ENCODE results near the gene HMCES. TPM values are rescaled to one million over a fixed set of nuclear protein-coding genes. Genes with fewer than 3 reads are reported as not detected.
A peak's percentile ranks its signal among the peaks of the same experiment; 100 is the strongest.

Gene HMCES, protein sequence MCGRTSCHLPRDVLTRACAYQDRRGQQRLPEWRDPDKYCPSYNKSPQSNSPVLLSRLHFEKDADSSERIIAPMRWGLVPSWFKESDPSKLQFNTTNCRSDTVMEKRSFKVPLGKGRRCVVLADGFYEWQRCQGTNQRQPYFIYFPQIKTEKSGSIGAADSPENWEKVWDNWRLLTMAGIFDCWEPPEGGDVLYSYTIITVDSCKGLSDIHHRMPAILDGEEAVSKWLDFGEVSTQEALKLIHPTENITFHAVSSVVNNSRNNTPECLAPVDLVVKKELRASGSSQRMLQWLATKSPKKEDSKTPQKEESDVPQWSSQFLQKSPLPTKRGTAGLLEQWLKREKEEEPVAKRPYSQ
- total RNA-seq: 18.0 and 29.4 TPM in 2 replicates

DNA sequence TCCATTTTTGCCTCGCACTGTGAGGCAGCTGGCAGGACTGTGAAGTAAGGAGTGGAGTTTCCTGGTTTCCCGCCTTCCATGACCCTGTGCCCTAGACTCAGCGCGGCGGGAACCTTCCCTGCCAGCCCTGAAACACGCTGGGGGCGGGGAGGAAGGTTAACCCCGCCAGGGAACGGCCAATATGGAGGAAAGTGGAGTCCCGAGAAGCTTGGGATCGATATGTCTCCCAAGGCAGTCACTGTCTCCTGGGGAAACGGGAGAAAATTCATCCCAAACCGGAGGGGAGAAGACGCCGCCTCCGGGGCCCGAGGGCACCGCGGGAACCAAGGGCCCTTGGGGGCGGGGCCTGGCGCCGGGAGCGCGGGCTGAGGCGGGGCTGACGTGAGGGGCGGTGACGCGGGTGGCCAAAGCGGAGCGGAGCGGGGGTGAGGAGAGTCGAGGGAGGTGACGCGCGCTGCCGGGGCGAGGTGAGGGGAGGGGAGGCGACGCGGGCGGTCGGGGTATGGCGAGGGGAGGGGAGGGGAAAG is at the start of gene HMCES:
Gene HMCES (plus strand): TSS at position 432 of the 527 bp plus-strand sequence. CDS start 863 bp downstream, outside the sequence.
- peak within 1 kb of the TSS; percentile 82 for H3K4me3 ChIP-seq (ENCODE audit: low read depth, low read length)
- peak; percentile 91 for DNase-seq (ENCODE audit: low read depth)
- TF ChIP-seq, protein P1, sequence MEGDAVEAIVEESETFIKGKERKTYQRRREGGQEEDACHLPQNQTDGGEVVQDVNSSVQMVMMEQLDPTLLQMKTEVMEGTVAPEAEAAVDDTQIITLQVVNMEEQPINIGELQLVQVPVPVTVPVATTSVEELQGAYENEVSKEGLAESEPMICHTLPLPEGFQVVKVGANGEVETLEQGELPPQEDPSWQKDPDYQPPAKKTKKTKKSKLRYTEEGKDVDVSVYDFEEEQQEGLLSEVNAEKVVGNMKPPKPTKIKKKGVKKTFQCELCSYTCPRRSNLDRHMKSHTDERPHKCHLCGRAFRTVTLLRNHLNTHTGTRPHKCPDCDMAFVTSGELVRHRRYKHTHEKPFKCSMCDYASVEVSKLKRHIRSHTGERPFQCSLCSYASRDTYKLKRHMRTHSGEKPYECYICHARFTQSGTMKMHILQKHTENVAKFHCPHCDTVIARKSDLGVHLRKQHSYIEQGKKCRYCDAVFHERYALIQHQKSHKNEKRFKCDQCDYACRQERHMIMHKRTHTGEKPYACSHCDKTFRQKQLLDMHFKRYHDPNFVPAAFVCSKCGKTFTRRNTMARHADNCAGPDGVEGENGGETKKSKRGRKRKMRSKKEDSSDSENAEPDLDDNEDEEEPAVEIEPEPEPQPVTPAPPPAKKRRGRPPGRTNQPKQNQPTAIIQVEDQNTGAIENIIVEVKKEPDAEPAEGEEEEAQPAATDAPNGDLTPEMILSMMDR (IDR thresholded peaks at IDR 0.05; ENCODE audit: insufficient read depth, low read depth, low read length): no peak

DNA sequence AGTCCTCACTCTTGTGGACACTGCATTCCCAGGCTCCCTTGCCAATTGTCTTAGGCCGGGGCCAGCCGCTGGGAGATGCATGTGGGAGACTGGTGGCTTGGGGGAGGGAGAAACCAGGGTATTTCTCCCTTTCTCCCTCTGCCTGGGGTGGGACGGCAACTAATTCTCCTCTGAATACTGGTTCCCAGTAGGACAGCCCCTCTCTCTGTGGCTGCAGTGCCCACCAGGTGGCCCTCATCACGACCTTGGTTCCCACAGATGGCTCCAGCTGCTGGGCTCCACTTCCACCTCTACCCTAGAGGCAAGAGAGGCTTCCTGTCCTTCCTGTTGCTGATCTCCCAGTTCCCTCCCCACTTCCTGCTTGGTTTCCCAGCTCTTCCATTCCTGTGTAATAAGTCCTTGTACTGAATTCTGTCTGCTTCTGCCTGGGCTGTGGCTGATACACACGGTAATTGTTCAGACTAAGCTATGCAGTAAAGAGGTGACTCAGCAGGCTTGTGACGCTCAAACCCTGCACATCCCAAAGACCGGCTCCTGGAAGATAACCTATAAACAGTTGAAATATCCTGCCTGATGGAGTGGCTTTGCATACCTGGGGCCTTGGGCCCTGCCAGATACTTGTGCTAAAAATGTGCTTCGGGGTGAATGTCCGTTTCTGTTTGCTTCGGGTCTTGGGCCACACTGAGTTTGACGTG is 49.6 kb upstream of the HMCES start:
- TF ChIP-seq, protein P1 (IDR thresholded peaks at IDR 0.05; ENCODE audit: insufficient read depth, low read depth, low read length): peak; percentile 7
- H3K4me3 ChIP-seq (ENCODE audit: low read depth, low read length): no peak overlapping the region
- DNase-seq (ENCODE audit: low read depth): peak; percentile 80

DNA sequence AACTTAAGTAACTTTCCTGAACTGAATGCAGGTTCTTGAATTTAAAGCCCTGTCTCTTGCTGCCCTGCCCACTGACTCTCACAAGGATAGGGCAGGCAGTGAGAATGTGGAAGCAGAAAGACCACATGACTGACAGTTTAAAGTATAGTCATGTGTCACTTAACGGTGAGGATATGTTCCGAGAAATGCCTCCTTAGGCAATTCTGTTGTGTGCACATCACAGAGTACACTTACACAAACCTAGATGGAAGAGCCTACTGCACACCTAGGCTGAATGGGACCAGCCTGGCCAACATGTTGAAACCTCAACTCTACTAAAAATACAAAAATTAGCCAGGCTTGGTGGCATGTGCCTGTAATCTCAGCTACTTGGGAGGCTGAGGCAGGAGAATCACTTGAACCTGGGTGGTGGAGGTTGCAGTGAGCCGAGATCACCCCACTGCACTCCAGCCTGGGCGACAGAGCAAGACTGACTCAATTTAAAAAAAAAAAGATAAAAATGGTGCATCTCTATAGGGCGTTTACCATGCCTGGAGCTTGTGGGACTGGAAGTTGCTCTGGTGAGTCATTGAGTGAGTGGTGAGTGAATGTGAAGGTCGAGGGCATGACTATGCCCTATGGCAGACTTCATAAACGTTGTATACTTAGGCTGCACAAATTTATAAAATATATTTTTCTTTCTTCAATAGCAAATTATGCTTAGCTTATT is 48.2 kb upstream of the HMCES start:
- TF ChIP-seq, protein P1 (IDR thresholded peaks at IDR 0.05; ENCODE audit: insufficient read depth, low read depth, low read length): no peak
- DNase-seq (ENCODE audit: low read depth): peak; percentile 76
- H3K4me3 ChIP-seq (ENCODE audit: low read depth, low read length): no peak overlapping the region

DNA sequence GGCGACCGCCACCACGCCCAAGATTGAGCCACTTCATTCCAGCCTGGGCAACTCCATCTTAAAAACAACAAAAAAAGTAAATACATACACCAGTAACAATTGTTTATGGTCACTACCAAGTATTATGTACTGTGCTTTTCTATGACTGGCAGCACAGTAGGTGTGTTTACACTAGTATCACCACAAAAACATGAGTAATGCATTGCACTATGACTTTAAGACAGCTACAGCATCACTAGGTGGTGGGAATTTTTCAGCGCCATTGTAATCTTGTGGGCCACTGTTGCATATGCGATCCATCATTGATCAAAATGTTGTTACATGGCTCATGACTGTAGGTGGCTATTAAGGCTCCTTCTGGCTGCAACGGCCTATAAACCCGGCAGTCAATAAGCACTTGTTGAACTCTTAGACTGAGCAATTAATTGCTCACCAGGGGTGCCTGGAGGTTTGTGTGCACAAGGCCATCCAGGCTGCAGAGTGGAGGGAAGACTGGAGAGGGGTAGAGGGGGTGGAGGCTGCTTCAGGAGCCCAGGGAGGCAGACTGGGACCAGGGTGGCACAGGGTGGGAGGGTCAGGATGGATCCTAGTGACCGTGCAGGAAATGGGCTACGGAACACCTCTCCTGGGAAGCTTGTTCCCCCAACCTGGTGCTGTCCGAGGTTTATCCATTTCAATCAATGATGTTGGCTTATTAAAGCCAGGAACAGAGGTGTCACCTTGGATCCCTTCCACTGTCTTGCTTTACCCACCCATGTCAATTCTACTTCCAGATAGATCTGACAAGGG is 47.1 kb upstream of the HMCES start:
- no peak for DNase-seq (ENCODE audit: low read depth)
- TF ChIP-seq, protein P1 (IDR thresholded peaks at IDR 0.05; ENCODE audit: insufficient read depth, low read depth, low read length): no peak
- no peak overlapping the region for H3K4me3 ChIP-seq (ENCODE audit: low read depth, low read length)

DNA sequence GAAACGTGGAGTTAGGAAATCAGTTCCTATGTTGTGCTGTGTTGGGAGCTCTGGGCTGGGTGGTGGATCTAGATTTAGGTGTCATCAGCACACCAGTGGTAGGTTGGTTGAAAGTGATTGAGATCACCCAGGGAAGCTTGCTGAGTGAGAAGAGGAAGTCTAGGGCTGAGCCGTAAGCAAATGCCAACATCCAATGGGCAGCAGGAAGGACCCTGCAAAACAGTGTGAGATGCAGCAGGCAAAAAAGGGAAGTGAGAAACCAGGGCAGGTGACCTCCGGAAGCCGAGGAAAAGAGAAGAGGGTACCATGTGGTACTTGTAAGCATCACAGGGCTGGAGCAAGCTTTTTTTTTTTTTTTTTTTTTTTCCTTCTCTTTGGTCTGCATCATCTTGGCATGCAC is 45.1 kb upstream of the HMCES start:
- TF ChIP-seq, protein P1 (IDR thresholded peaks at IDR 0.05; ENCODE audit: insufficient read depth, low read depth, low read length): no peak
- no peak overlapping the region for H3K4me3 ChIP-seq (ENCODE audit: low read depth, low read length)
- DNase-seq (ENCODE audit: low read depth): no peak

DNA sequence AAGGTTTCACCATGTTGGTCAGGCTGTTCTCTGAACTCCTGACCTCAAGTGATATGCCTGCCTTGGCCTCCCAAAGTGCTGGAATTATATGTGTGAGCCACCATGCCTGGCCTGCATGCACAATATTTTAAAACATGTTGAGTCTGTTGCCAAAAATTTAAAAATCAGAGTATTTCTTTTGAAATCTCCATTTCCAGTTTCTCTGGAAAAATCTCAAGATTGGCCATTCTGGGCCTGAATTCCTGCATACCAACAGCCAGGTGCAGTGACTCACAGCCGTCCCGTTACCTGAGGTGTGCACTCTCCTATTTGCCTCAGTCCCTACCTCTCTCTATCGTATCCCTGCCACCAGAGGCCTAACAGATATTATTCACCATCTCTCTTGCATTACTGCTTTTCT is 44.2 kb upstream of the HMCES start:
- H3K4me3 ChIP-seq (ENCODE audit: low read depth, low read length): no peak overlapping the region
- no peak for DNase-seq (ENCODE audit: low read depth)
- TF ChIP-seq, protein P1 (IDR thresholded peaks at IDR 0.05; ENCODE audit: insufficient read depth, low read depth, low read length): no peak
